SK-N-MC (cell line): ENCODE results near the gene ANKRD33.

Source experiments
- EZH2 ChIP-seq: fragments of 200-600 bp; sonication (generic); IDR thresholded peaks from one replicate; pipeline ENCODE4 v1.6.1; 2017; ENCODE audit warnings: antibody characterized with exemption
- FOXP2 ChIP-seq: optimal IDR thresholded peaks from 2 replicates; pipeline ENCODE3; 2011; ENCODE audit warnings: mild to moderate bottlenecking, moderate library complexity; ENCODE audit not compliant: insufficient read depth; ENCODE audit errors: extremely low read length, control extremely low read depth
- POLR2AphosphoS5 ChIP-seq: IDR thresholded peaks from 2 replicates; pipeline ENCODE4 v1.6.1; 2012; ENCODE audit warnings: mild to moderate bottlenecking, low read depth, low read length, borderline replicate concordance

GRCh38 chr12:51864833-51865670 is 22.9 kb upstream of the ANKRD33 start:
- TF ChIP-seq EZH2, result no peak
- no peak for TF ChIP-seq POLR2AphosphoS5
- TF ChIP-seq FOXP2, result no peak
